Stimulated activated CD8-positive, alpha-beta memory T cell treated with anti-CD3 and anti-CD28 coated beads, Interleukin-15, amount 100 ng/mL, for 1 hour (primary cell): Measurements from ENCODE around the gene IPPK.

Experiments
- DNase-seq: peaks from one replicate; pipeline ENCODE4 v3.0.0-alpha.2; 2020; ENCODE audit warnings: low read depth

Gene IPPK

GRCh38 chr9:92614763-92615461 lies 55.0 kb downstream of the IPPK start:
- no peak for DNase-seq

DNA sequence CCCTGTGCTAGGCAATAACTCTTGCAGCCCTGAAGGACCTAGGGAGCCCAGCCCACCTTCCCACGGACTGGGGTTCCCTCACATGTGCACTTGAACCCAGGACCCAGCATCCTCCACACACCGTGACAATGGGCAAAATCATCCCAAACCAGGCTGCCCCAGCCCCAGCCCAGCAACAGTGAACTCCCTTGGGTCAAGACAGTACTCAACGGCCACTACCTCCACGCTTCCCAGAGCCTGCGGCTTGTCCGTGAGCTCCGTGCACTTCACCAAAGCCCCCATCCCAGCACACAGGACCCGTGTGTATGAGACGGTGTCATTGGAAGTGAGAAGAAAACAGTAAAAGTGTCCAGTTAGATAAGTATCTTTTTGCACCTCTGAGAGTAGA lies 55.8 kb downstream of the IPPK start:
- DNase-seq: no peak

DNA sequence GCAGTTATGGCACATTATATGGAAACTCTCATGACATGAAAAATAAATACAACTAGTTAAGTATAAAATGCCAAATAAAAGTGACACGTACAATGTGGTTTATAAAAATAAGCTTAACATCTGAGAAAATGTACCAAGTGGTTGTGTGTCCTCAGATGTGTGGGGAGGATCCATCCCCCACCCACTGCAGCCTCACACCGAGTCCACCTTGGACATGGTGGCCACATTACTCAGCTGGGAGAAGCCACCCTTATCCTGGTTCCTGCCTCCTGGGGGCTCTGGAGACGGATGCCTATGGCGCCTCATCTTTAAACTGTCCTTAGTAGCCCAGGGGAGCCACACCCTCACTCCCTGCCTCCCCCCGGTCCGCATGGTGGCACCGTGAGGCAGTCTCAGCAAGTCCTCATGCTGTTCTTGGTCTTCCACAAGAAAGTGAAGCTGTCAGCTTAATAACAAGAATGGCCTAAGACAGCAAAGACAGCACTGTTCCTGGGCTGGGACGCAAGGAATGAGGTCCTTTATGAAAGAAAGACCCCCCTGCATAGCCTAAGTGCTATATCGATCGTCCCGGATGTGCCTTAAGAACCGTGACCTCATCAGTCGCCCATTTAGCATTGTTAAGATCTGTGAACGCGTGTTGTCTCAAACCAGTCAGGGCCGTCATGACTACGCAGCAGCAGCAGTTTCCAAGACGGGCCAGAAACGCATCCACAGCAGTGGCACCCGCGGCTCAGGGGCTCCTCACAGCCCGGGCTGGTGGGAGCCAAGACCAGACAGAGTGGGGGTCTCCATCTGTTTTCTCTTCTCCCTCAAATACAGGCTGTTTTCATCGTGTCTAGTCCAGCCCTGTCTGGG lies 56.4 kb downstream of the IPPK start:
- DNase-seq: no peak

GRCh38 chr9:92612816-92613215 lies 57.1 kb downstream of the IPPK start:
- DNase-seq: no peak

- no peak for DNase-seq
These were observed 57.6 kb downstream of the IPPK start for GRCh38 chr9:92612292-92612691.

- DNase-seq: no peak
These were observed 58.2 kb downstream of the IPPK start for GRCh38 chr9:92611621-92612285.

- DNase-seq: no peak
These were observed 59.2 kb downstream of the IPPK start for GRCh38 chr9:92610470-92611420.

DNA sequence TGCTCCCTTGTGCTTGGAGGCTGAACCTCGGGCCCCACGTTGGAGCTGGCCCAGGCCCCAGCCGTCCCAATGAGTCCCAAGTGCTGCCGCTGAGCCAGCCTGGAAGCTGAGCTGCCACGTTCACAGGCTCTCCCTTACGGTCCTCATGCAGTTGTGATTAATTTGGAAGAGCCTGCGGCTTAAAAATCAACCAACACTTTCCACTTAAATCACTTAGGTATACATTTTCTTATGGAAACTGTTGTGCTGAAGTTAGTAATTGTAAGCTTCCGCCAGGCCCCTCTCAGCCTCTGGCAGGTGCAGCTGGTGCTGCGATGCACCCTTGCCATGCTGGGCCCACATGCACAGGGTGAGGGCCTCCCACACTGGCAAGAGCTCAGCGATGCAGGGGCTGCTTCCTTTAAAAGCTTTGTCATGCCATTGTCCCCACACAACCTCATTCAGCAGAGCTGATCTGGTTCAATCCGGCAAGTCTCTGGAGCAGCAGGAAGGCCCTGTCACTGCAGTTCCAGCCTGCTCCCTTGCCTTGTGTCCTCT lies 61.0 kb downstream of the IPPK start:
- DNase-seq: no peak

DNA sequence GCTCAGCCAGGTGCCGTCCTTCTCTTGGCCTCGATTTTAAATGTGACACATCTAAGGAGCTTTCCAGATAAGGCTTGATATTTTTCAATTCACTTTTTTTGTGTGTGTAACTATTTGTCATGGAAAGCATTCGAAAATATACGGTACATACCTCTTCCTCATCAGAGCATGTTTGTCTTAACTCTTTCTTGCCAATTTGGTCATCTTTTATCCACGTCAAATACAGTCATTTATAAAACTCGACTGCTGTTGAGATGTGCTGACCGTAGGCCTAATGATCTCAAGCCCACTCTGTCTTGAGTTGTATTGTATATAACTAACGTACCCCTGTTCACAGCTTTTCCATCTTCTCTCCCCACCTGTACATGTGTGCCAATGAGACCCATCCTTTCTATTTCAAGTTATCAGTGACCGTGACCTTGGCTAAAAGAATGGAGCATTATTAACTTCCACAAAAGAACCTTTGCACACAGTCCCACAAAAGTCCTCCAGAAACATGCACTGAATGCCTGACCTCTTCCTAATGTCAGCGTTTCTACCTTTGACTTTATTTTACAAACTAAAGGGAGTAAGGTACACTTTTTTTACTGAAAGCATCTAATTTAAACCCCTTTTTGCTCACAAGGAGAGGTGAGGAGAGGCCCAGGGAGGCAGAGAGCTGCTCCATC lies 61.6 kb downstream of the IPPK start:
- DNase-seq: no peak

DNA sequence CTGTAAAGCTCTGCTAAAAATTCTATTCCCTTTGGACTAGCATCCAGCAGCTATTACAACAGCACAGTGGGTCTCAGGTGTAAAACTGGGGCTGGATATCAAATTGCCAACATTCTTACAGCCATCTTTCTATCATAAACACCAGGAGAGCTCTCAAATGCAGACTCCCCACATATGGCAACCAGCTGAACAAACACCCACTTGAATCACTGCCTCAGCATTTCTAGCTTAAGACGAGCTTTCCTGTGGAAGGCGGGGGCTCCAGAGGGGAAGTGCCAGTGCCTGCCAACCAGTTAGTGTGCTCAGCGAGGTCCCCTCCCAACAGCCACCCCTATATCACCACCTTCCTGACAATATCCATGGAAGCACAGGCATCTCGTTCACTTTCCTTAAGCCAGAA lies 62.2 kb downstream of the IPPK start:
- no peak for DNase-seq

GRCh38 chr9:92607088-92607487 lies 62.8 kb downstream of the IPPK start:
- DNase-seq: no peak

- DNase-seq: no peak
These were observed 64.7 kb downstream of the IPPK start for GRCh38 chr9:92605224-92605623.

DNA sequence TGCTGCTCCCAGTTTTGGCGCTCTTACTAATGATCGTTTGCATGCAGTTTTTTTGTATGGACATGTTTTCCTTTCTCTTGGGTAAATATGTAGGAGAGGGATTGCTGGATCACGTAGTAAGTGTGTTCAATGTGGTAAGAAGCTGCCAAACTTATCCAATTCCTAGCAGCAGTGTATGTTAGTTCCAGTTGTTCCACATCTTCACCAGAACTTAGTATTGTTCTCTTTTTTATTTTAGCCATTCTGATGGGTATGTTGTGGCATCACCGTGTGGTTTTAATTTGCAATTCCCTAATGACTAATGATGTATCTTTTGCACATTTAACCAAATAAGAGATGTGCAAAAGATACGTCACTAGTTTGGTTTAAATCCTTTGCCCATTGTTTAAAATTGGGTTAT lies 65.9 kb downstream of the IPPK start:
- no peak for DNase-seq

DNA sequence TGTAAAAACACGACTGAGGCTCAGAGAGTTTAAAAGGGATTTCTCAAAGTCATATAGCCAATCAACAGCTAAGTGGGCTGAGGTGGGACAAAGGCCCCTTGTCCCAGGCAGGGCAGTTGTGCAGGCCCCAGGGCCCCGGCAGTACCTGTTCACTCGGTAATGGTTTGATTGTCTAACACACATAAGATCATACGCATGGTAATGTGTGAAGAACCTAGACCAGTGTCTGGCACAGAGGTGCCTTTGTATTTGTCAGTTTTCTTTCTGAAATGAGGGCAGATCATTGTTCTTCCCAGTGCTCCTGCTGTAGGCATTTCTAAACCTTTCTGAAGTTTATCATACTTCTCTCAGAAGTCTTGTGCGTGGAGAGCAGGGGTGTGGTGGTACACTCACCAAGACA lies 66.8 kb downstream of the IPPK start:
- no peak for DNase-seq

DNA sequence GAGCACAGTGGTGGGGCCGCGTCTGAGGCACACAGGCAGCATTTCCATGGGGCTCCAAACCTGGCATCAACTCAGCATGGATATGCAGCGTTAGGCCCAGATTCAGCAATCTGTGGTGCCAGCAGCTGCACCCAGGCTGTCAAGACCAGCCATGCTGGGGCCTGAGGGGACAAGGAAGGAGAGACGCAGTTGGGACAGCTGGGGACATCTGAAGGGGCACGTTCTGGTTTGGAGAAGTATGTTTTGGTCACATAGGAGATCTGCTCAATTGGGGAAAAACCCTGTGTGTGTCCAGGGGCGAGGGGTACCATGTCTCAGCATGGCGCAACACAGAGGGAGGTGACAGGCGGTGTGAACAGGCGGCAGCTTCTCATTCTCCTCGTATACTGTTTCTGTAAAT lies 67.5 kb downstream of the IPPK start:
- no peak for DNase-seq

DNA sequence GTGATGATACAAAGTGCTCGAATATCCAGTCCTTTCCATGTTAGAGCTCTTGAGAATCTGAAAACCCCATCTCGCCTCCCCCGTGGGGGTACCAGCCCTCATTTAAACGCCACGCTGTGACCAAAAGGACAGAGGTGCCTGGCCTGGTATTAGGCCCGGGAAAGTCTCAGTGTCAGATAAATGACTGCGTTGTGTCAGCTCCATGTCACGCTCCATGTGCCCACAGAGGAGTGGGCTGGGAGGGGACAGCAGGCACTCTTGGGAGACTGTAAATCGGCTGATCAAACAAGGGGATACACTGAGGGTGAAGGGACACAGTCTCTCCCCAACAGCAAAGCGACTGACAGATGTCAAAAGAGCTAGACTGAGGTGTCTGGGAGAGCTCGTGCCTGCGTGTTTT lies 68.5 kb downstream of the IPPK start:
- DNase-seq: no peak

GRCh38 chr9:92600462-92601261 lies 69.3 kb downstream of the IPPK start:
- no peak for DNase-seq

DNA sequence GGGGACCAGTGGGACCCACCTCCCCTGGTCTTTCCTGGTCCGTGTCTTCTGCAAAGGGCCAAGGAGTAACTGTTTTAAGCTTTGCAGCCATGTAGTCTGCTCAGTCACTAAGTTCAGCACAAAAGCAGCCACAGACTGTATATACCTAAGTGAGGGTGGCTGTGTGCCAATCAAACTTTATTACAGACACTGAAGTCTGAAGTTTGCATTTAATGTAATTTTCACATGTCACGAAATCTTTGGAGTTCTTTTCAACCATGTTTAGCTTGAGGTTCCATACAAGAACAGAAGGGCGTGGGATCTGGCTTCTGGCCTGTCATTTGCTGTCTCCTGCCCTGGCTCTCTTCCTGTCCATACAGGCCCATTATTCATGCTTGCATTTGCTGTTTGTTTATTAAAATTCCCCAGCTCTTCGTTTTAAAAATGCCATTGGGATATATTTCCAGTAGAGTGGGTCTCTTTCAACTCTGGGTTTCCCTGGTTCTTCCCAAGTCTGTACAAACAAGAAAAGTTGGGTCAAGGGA lies 69.9 kb downstream of the IPPK start:
- DNase-seq: no peak

- DNase-seq: no peak
These were observed 71.5 kb downstream of the IPPK start for GRCh38 chr9:92598382-92598781.

DNA sequence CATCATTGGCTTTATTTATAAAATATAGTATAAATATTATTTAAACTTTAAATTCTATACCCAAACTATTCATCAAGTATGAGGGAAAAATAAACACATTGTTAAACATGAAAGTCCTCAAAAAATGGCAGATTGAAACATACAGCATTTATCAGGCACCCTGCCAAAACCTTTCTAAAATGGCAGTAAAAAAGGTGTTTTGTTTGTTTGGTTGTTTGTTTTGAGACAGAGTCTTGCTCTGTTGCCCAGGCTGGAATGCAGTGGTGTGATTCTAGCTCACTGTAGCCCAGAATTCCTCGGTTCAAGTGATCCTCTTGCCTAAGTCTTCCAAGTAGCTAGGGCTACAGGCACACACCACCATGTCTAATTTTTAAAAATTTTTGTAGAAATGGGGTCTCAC lies 74.0 kb downstream of the IPPK start:
- no peak for DNase-seq
